ENCODE data around the gene SOX8.

Gene SOX8

DNA sequence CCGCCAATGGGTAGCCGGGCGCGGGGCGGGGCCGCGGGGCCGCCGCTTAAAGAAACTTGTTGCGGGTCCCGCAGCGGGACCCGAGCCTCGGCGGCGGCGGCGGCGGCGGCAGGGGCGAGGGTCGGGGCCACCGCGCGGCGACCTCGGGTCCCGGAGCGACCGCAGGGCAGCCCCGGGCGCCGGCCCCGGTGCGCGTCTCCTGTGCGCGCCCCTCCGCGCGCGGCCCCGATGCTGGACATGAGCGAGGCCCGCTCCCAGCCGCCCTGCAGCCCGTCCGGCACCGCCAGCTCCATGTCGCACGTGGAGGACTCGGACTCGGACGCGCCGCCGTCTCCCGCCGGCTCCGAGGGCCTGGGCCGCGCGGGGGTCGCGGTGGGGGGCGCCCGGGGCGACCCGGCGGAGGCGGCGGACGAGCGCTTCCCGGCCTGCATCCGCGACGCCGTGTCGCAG lies at the start of gene SOX8:
Gene SOX8, plus strand, starts transcription at position 76 of the 450 bp plus-strand sequence. Its CDS starts 153 bp downstream, at position 229.
- FAIRE-seq (no peak), DNase-seq (ENCODE audit: insufficient read length, low spot score) (no peak)
- TF ChIP-seq POLR2A (IDR thresholded peaks at IDR 0.05; ENCODE audit: low read depth, low read length): no peak

GRCh38 chr16:932831-933330 lies 48.7 kb upstream of the SOX8 start:
- FAIRE-seq (no peak), DNase-seq (ENCODE audit: insufficient read length, low spot score) (no peak)
- no peak for TF ChIP-seq POLR2A (IDR thresholded peaks at IDR 0.05; ENCODE audit: low read depth, low read length)

DNA sequence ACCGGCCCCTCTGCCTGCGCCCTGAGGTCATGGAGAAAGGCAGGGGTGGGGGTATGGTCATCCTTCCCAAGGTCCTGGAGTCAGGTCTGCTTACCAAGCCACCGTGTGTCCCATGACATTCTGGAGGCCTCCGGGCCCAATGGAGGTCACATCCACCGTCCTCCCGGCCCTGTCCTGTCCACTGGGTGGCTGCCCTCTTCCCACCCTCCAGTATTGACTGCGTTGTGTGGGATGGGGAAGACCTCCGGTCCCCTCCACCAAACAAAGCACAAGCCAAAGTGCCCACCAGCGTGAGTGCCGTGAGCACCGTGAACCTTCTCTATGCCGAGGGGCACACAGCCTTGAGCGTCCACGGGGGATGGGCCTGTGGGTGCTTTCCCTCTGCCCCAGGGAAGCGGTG lies 48.0 kb upstream of the SOX8 start:
- FAIRE-seq (no peak), DNase-seq (ENCODE audit: insufficient read length, low spot score) (no peak)
- no peak for TF ChIP-seq POLR2A (IDR thresholded peaks at IDR 0.05; ENCODE audit: low read depth, low read length)

GRCh38 chr16:934178-934577 lies 47.4 kb upstream of the SOX8 start:
- FAIRE-seq (no peak), DNase-seq (ENCODE audit: insufficient read length, low spot score) (no peak)
- TF ChIP-seq POLR2A (IDR thresholded peaks at IDR 0.05; ENCODE audit: low read depth, low read length): no peak

GRCh38 chr16:935684-936083 lies 45.9 kb upstream of the SOX8 start:
- DNase-seq (ENCODE audit: insufficient read length, low spot score) (no peak), FAIRE-seq (no peak)
- no peak for TF ChIP-seq POLR2A (IDR thresholded peaks at IDR 0.05; ENCODE audit: low read depth, low read length)

DNA sequence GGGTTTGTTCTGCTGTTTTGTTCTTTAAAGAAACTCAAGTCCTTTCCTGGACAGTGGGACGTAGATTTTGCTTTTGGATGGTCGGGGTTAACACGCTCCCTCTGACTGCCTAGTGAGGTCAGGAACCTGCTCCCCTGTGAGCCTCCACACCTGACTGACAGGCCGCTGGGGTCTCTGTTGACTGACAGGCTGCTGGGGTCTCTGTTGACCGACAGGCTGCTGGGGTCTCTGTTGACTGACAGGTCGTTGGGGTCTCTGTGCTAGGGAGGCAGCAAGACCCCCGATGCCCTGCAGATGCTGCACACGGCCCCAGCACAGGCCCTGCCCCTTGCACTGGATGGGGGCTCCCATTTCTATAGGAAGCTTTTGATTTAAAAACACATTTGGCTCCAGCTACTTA lies 44.3 kb upstream of the SOX8 start:
- no peak for DNase-seq (ENCODE audit: insufficient read length, low spot score)
- TF ChIP-seq POLR2A (IDR thresholded peaks at IDR 0.05; ENCODE audit: low read depth, low read length): no peak
- no peak for FAIRE-seq

DNA sequence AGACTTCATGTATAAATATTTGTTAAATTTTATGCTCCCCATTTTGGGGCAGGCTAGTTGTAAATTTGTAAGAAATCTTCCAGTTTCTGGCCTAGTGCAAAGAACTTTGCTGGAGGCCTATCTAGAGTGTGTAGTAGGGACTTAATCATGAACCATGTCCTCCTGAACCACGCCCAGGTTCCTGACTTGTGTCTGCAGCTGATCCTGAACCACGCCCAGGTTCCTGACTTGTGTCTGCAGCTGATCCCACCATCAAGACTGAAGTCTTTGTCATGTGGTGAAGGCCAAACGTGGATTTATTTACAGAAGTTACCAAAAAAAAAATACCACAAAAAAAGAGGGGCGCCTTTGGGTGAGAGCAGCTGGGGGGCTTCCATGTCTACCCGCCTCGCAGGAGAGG lies 43.8 kb upstream of the SOX8 start:
- no peak for FAIRE-seq
- no peak for TF ChIP-seq POLR2A (IDR thresholded peaks at IDR 0.05; ENCODE audit: low read depth, low read length)
- no peak for DNase-seq (ENCODE audit: insufficient read length, low spot score)

GRCh38 chr16:938136-938535 lies 43.4 kb upstream of the SOX8 start:
- no peak for FAIRE-seq

DNA sequence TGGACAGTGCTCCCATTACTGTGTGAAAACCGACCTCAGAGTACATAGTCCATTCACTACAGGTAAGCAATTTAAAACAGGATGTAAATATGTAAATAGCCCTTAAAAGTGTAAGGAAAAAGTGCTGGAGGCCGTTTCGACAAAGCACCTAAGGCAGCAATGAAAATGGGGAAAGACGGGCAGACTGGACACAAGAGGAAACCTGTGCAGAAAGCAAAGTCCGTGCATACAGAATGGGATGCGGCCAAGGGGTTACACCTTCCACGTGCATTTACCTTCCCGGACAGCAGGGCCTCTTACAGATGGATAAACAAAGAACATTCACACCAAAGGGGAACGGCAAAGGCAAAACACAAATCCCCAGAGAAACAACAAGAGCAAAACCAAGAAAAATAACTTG lies 42.8 kb upstream of the SOX8 start:
- TF ChIP-seq POLR2A (IDR thresholded peaks at IDR 0.05; ENCODE audit: low read depth, low read length): no peak
- DNase-seq (ENCODE audit: insufficient read length, low spot score) (no peak), FAIRE-seq (no peak)

More at GRCh38 chr16:938136-938535, 43.4 kb upstream of the SOX8 start:
- DNase-seq (ENCODE audit: insufficient read length, low spot score): no peak
- TF ChIP-seq POLR2A (IDR thresholded peaks at IDR 0.05; ENCODE audit: low read depth, low read length): no peak

DNA sequence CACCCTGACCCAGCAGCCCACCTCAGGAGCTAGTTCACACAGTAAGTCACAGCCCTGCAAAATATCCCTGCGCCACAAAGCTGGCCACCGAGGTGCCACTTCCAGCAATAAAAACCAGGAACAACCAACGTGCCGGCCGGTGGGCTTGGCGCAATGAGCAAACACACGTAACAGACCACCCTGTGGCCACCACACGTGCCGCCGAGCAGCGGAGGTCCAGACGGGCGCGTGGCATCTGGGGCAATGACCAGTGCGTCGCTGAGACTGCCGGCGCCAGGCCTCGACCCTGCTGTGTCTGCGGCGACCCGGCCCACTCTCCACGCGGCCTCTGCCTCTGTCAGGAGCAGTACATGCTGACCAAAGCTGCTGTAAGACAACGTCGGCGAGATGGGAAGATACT lies 42.3 kb upstream of the SOX8 start:
- no peak for FAIRE-seq
- no peak for TF ChIP-seq POLR2A (IDR thresholded peaks at IDR 0.05; ENCODE audit: low read depth, low read length)
- DNase-seq (ENCODE audit: insufficient read length, low spot score): no peak

- no peak for TF ChIP-seq POLR2A (IDR thresholded peaks at IDR 0.05; ENCODE audit: low read depth, low read length)
- FAIRE-seq: no peak
Measured at GRCh38 chr16:939941-940340, 41.6 kb upstream of the SOX8 start.

DNA sequence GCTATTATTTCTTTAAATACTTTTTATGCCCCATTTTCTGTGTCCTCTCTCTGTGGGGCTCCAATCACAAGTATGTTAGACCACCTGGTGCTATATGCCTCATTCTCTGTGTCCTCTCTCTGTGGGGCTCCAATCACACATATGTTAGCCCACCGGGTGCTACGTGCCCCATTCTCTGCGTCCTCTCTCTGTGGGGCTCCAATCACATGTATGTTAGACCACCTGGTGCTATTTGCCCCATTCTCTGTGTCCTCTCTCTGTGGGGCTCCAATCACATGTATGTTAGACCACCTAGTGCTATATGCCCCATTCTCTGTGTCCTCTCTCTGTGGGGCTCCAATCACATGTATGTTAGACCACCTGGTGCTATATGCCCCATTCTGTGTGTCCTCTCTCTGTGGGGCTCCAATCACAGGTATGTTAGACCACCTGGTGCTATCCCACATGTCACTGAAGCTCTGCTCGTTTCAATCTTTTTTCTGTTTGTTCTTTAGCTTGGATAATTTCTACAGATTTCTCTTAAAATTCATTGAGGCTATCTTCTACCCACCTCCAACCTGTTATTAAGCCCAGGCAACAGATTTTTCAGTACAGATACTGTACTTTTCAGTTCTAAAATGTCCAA lies 39.0 kb upstream of the SOX8 start:
- TF ChIP-seq POLR2A (IDR thresholded peaks at IDR 0.05; ENCODE audit: low read depth, low read length): no peak
- DNase-seq (ENCODE audit: insufficient read length, low spot score) (no peak), FAIRE-seq (no peak)

More at GRCh38 chr16:939941-940340, 41.6 kb upstream of the SOX8 start:
- DNase-seq (ENCODE audit: insufficient read length, low spot score): no peak

DNA sequence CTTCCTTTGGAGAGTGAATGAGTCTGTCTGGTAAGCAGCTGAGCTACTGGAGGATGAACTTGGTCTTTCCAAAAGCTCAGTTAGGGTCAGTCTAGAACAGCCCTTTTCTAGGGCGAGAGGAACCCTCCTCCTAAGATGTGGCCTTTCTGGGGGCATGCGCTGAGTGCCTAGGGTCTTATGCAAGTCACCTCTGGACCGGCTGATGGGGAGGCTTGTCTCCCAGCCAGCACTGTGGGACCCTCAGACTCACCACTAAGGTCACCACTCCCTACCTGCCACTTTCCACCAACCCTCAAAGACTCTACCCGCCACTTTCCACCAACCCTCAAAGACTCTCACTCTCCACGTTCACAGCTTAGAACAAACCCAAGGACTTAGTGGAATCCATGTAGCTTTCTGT lies 37.6 kb upstream of the SOX8 start:
- TF ChIP-seq POLR2A (IDR thresholded peaks at IDR 0.05; ENCODE audit: low read depth, low read length): no peak
- FAIRE-seq (no peak), DNase-seq (ENCODE audit: insufficient read length, low spot score) (no peak)

GRCh38 chr16:945271-946047 lies 36.1 kb upstream of the SOX8 start:
- FAIRE-seq (no peak), DNase-seq (ENCODE audit: insufficient read length, low spot score) (no peak)
- TF ChIP-seq POLR2A (IDR thresholded peaks at IDR 0.05; ENCODE audit: low read depth, low read length): no peak

- no peak for DNase-seq (ENCODE audit: insufficient read length, low spot score)
- no peak for TF ChIP-seq POLR2A (IDR thresholded peaks at IDR 0.05; ENCODE audit: low read depth, low read length)
- FAIRE-seq: no peak
Measured at GRCh38 chr16:946048-946395, 35.5 kb upstream of the SOX8 start.
